B cell (primary cell): ENCODE results near the gene CELSR3. TPM values are rescaled to one million over a fixed set of nuclear protein-coding genes. Genes with fewer than 3 reads are reported as not detected.

ENCODE experiments used
- ATAC-seq: fragments of 200-7000 bp; cut with Tn5 transposase; one replicate; pipeline ENCODE4 v1.10.0; 2021; ENCODE audit warnings: low read depth, mild to moderate bottlenecking, moderate number of reproducible peaks, moderate library complexity
- CTCF ChIA-PET: fragments of 350-600 bp; sonication (Branson Sonifier 250); formaldehyde crosslinking; loops from one replicate; lab custom pipeline; 2021; ENCODE audit warnings: antibody characterized with exemption, inconsistent platforms; lab: Charles Lee
- POLR2A ChIA-PET: fragments of 350-600 bp; sonication (Branson Sonifier 250); formaldehyde crosslinking; loops from one replicate; lab custom pipeline; 2021; ENCODE audit warnings: antibody characterized with exemption; lab: Charles Lee
- DNase-seq: peaks from one replicate; pipeline ENCODE4 v3.0.0; 2013
- H2AFZ ChIP-seq: 2 replicates; pipeline ENCODE4 v1.6.1; 2012; ENCODE audit warnings: mild to moderate bottlenecking, low read depth, low read length; ENCODE audit not compliant: insufficient read depth, poor library complexity, severe bottlenecking
- H3K27ac ChIP-seq, 2 donors: 1 replicate in 1 of 2; 2 replicates in 1 of 2; pipeline ENCODE4 v1.5.1; 2012 to 2013; ENCODE audit warnings: low read length in 2 of 2, mild to moderate bottlenecking in 2 of 2, moderate library complexity in 1 of 2
- H3K27me3 ChIP-seq, 4 experiments: fragments of 200-600 bp in 1 of 4; sonication (generic) in 1 of 4; replicated peaks in 1 of 4; 1 replicate in 2 of 4; 2 replicates in 2 of 4; pipeline versions ENCODE4 v1.6.1 to v1.7.0; 2013 to 2016; ENCODE audit warnings: low read length in 3 of 4, mild to moderate bottlenecking in 2 of 4, mixed read lengths in 1 of 4, moderate library complexity in 1 of 4; ENCODE audit not compliant: insufficient read depth in 4 of 4, control insufficient read depth in 3 of 4; ENCODE audit errors: control extremely low read depth in 1 of 4
- H3K36me3 ChIP-seq, 2 experiments: replicated peaks in 1 of 2; 1 replicate in 1 of 2; 2 replicates in 1 of 2; pipeline versions ENCODE4 v1.6.1 to v1.7.1; 2013; ENCODE audit warnings: low read length in 1 of 2; ENCODE audit not compliant: insufficient read depth in 2 of 2, control insufficient read depth in 1 of 2; ENCODE audit errors: control extremely low read depth in 1 of 2, extremely low read depth in 1 of 2
- H3K4me1 ChIP-seq, 2 donors: fragments of 200-600 bp in 1 of 2; sonication (generic) in 1 of 2; 1 replicate in 1 of 2; 2 replicates in 1 of 2; pipeline versions ENCODE4 v1.5.1 to v1.6.1; 2013 to 2017; ENCODE audit warnings: low read length in 2 of 2; ENCODE audit not compliant: control insufficient read depth in 2 of 2, insufficient read depth in 2 of 2
- H3K4me2 ChIP-seq: replicated peaks from 2 replicates; pipeline ENCODE3; 2012; ENCODE audit warnings: mild to moderate bottlenecking, low read depth, low read length; ENCODE audit not compliant: poor library complexity, severe bottlenecking
- H3K4me3 ChIP-seq, 5 experiments: fragments of 200-600 bp in 1 of 5; sonication (generic) in 1 of 5; 1 replicate in 3 of 5; 2 replicates in 2 of 5; pipeline versions ENCODE4 v1.5.1 to v1.7.0; 2011 to 2016; ENCODE audit warnings: low read length in 4 of 5, mild to moderate bottlenecking in 4 of 5, low read depth in 2 of 5, control low read depth in 1 of 5, moderate library complexity in 1 of 5; ENCODE audit not compliant: insufficient read depth in 1 of 5; ENCODE audit errors: control extremely low read depth in 1 of 5, extremely low read depth in 1 of 5
- H3K79me2 ChIP-seq: fragments of 200-600 bp; sonication (generic); one replicate; pipeline ENCODE4 v1.6.0; 2016; ENCODE audit warnings: low read length; ENCODE audit not compliant: control insufficient read depth, insufficient read depth
- H3K9ac ChIP-seq: fragments of 200-600 bp; sonication (generic); 2 replicates; pipeline ENCODE4 v1.6.1; 2017; ENCODE audit warnings: mild to moderate bottlenecking, low read length, moderate library complexity
- H3K9me3 ChIP-seq, 3 donors: one replicate each; pipeline versions ENCODE4 v1.6.1 to v1.7.1; 2013; ENCODE audit warnings: low read length in 2 of 3; ENCODE audit not compliant: control insufficient read depth in 2 of 3, insufficient read depth in 1 of 3; ENCODE audit errors: control extremely low read depth in 1 of 3
- H4K20me1 ChIP-seq: 2 replicates; pipeline ENCODE4 v1.6.0; 2012; ENCODE audit warnings: mild to moderate bottlenecking, low read length; ENCODE audit not compliant: insufficient read depth, control insufficient read depth, poor library complexity, severe bottlenecking
- H3K27ac Mint-ChIP-seq: one replicate; pipeline ENCODE4 v1.8.0; 2021; ENCODE audit warnings: mixed read lengths
- H3K27me3 Mint-ChIP-seq: one replicate; pipeline ENCODE4 v1.8.0; 2021; ENCODE audit warnings: mixed read lengths
- H3K4me1 Mint-ChIP-seq: one replicate; pipeline ENCODE4 v1.8.0; 2021; ENCODE audit warnings: mixed read lengths
- H3K4me3 Mint-ChIP-seq: one replicate; pipeline ENCODE4 v1.8.0; 2021; ENCODE audit warnings: mixed read lengths
- H3K9me3 Mint-ChIP-seq: one replicate; pipeline ENCODE4 v1.8.0; 2022; ENCODE audit warnings: mixed read lengths; ENCODE audit not compliant: insufficient read depth
- CTCF ChIP-seq: fragments of 200-600 bp; IDR thresholded peaks from one replicate; pipeline ENCODE4 v1.8.0; 2022; ENCODE audit warnings: antibody characterized with exemption, mild to moderate bottlenecking
- EZH2 ChIP-seq: IDR thresholded peaks from 2 replicates; pipeline ENCODE4 v1.6.1; 2012; ENCODE audit warnings: borderline replicate concordance, low read depth, mild to moderate bottlenecking, moderate library complexity, low read length; ENCODE audit not compliant: insufficient read depth, poor library complexity, severe bottlenecking
- WGBS: methylation state at CpG from one replicate; pipeline ENCODE4 v1.1.5; 2013; ENCODE audit warnings: missing lambda C conversion rate; ENCODE audit not compliant: insufficient coverage; 5-methylcytosine and 5-hydroxymethylcytosine counted together
- intact Hi-C: fragments of 100-400 bp; cut with micrococcal nuclease; formaldehyde crosslinking; loops from one replicate; pipeline ENCODE4 v1.10.0; 2022
- polyA plus RNA-seq: library from polyadenylated mRNA; depleted of rRNA; stranded (reverse); fragments of >200 nt; gene quantifications from 2 replicates; pipeline ENCODE4 v1.2.3, GENCODE V29; 2012
- total RNA-seq, 2 donors: library from RNA; stranded (reverse); fragments of 120-200 nt in 1 of 2; gene quantifications; 1 replicate in 1 of 2; 2 replicates in 1 of 2; pipeline versions ENCODE4 v1.2.3 to v1.2.4, GENCODE V29; 2013 to 2022

CELSR3 gene
- total and polyA plus RNA-seq, 2 donors (not counting 1 experiment from before 2014, with no cell fraction given), result 2.4 to 2.5 TPM

- H3K27me3 ChIP-seq, result peaks cover 0 to 42% (median 6%) of the 10 kb centered on the region in 4 experiments
- H4K20me1 ChIP-seq, result no peaks in the 10 kb centered on the region
- no peaks in the 10 kb centered on the region for H3K79me2 ChIP-seq
- H3K9me3 ChIP-seq, result peaks cover 0 to 18% (median 0%) of the 10 kb centered on the region in 3 donors
- H3K4me1 ChIP-seq, result peaks cover 9 to 22% of the 10 kb centered on the region in 2 donors
- ChIA-PET CTCF (interaction anchor here (0.6 to 1.4 kb wide), 5 partner anchors 15 to 256 kb away, joined by 3 to 9 read pairs (median 3); no protein-coding TSS in a partner anchor), POLR2A (no interaction called here)
- Mint-ChIP-seq H3K27me3 (peaks cover 9% of the 10 kb centered on the region), H3K4me3 (peak overlapping the region; percentile 83), H3K4me1 (peaks cover 17% of the 10 kb centered on the region), H3K9me3 (no peaks in the 10 kb centered on the region), H3K27ac (peak overlapping the region; percentile 73)
- peak; percentile 79 for ATAC-seq
- intact Hi-C loops, result loop anchor here (1.0 to 2.0 kb wide), 4 partner anchors 21 to 99 kb away; partner anchors contain the start of genes NCKIPSD, SLC26A6 and UQCRC1
- H3K36me3 ChIP-seq, result no peaks in the 10 kb centered on the region
- H3K4me3 ChIP-seq, result peak overlapping the region in 4 of 5 experiments; percentile 44 to 66 (median 62)
- DNase-seq, result peak; percentile 89
- WGBS, result 4% methylated on average over 94 of the region's 94 CpGs
- peak overlapping the region; percentile 66 for H3K9ac ChIP-seq
- H3K27ac ChIP-seq, result peak overlapping the region in 1 of 2 donors; percentile 24
- H3K4me2 ChIP-seq, result peak overlapping the region; percentile 95
- TF ChIP-seq CTCF, result peak; percentile 83
- no peak for TF ChIP-seq EZH2
- H2AFZ ChIP-seq, result peak overlapping the region; percentile 85
Measured at GRCh38 chr3:48656061-48656840, 6.4 kb downstream of the CELSR3 start.

- Histone ChIP-seq H3K9me3 (peaks cover 0 to 12% (median 0%) of the 10 kb centered on the region in 3 donors), H3K4me3 (peak overlapping the region in 4 of 5 experiments; percentile 44 to 66 (median 62)), H3K27me3 (peaks cover 0 to 37% (median 4%) of the 10 kb centered on the region in 4 experiments), H3K4me1 (peaks cover 5 to 18% of the 10 kb centered on the region in 2 donors), H3K9ac (peak overlapping the region; percentile 66), H3K4me2 (peak overlapping the region; percentile 95), H3K36me3 (no peaks in the 10 kb centered on the region), H2AFZ (peak overlapping the region; percentile 85), H4K20me1 (no peaks in the 10 kb centered on the region), H3K79me2 (no peaks in the 10 kb centered on the region), H3K27ac (peak overlapping the region in 1 of 2 donors; percentile 24)
- WGBS, result 17% methylated on average over 18 of the region's 30 CpGs
- peaks cover 17% of the 10 kb centered on the region for H3K4me1 Mint-ChIP-seq
- CTCF ChIA-PET, result interaction anchor here (1.4 kb wide), 1 partner anchor 31 kb away, joined by 3 read pairs; no protein-coding TSS in a partner anchor
- DNase-seq (peak; percentile 66), ATAC-seq (peak; percentile 29)
- peak overlapping the region; percentile 15 for H3K27ac Mint-ChIP-seq
- peak overlapping the region; percentile 83 for H3K4me3 Mint-ChIP-seq
- POLR2A ChIA-PET, result interaction anchor here (0.6 kb wide), 1 partner anchor 12 kb away, joined by 6 read pairs; no protein-coding TSS in a partner anchor
- H3K9me3 Mint-ChIP-seq, result no peaks in the 10 kb centered on the region
- TF ChIP-seq CTCF, result no peak
- TF ChIP-seq EZH2, result no peak
- peaks cover 9% of the 10 kb centered on the region for H3K27me3 Mint-ChIP-seq
- intact Hi-C loops, result loop anchor here (1.0 to 2.0 kb wide), 4 partner anchors 20 to 98 kb away; partner anchors contain the start of genes NCKIPSD, SLC26A6 and UQCRC1
Measured at GRCh38 chr3:48655606-48656005, 7.1 kb downstream of the CELSR3 start.
